ENCODE measurements around the gene UBXN2A. TPM values are rescaled to one million over a fixed set of nuclear protein-coding genes. Genes with fewer than 3 reads are reported as not detected.

Gene UBXN2A
- total RNA-seq, 6 experiments from 2014 or later = 4.6 to 7.9 (median 6.2) TPM

DNA sequence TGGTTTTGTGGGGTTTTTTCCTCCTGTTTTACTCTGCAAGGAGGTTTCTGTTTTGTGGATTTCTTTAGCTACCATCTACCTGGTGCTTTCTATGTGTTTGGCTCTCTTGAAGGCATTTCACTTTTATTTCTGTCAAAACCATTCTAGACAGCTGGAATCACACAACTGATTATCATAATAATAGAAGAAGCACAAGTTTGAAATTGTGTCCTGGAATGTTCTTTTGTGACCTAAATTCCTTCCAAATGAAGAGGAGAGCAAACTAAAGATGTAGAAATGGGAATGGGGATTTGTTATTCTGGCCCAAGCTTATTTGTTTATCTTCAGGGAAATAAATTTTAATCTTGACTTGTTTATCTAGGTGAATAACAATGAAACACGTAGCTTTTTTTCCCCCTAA lies 52.7 kb downstream of the UBXN2A start:
- Histone ChIP-seq H3K4me1 (no peaks in the 10 kb centered on the region), H3K27ac (no peak overlapping the region), H3K27me3 (no peaks in the 10 kb centered on the region), H3K36me3 (no peaks in the 10 kb centered on the region), H3K9me3 (no peaks in the 10 kb centered on the region), H3K4me3 (no peak overlapping the region)
- 50% methylated on average over 1 of the region's 1 CpG for WGBS (ENCODE audit: insufficient coverage, low coverage, low lambda C conversion rate, missing lambda C conversion rate)
- DNase-seq (no peak), ATAC-seq (no peak)
- TF ChIP-seq, protein P1, sequence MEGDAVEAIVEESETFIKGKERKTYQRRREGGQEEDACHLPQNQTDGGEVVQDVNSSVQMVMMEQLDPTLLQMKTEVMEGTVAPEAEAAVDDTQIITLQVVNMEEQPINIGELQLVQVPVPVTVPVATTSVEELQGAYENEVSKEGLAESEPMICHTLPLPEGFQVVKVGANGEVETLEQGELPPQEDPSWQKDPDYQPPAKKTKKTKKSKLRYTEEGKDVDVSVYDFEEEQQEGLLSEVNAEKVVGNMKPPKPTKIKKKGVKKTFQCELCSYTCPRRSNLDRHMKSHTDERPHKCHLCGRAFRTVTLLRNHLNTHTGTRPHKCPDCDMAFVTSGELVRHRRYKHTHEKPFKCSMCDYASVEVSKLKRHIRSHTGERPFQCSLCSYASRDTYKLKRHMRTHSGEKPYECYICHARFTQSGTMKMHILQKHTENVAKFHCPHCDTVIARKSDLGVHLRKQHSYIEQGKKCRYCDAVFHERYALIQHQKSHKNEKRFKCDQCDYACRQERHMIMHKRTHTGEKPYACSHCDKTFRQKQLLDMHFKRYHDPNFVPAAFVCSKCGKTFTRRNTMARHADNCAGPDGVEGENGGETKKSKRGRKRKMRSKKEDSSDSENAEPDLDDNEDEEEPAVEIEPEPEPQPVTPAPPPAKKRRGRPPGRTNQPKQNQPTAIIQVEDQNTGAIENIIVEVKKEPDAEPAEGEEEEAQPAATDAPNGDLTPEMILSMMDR (IDR thresholded peaks at IDR 0.05) = no peak
- TF ChIP-seq POLR2A (IDR thresholded peaks at IDR 0.05) = no peak
- intact Hi-C loops (cut with DNase I) = no loop called here

- whole genome bisulfite sequencing (ENCODE audit: insufficient coverage, low coverage, low lambda C conversion rate, missing lambda C conversion rate) = 97% methylated on average over 8 of the region's 8 CpGs
- no peak for ATAC-seq
- Histone ChIP-seq H3K4me3 (no peak overlapping the region), H3K4me1 (no peaks in the 10 kb centered on the region), H3K9me3 (no peaks in the 10 kb centered on the region), H3K36me3 (no peaks in the 10 kb centered on the region), H3K27me3 (no peaks in the 10 kb centered on the region), H3K27ac (no peak overlapping the region)
- no peak for DNase-seq
- intact Hi-C loops (cut with DNase I) = no loop called here
- TF ChIP-seq, protein P1 (IDR thresholded peaks at IDR 0.05) = no peak
- no peak for TF ChIP-seq POLR2A (IDR thresholded peaks at IDR 0.05)
Observed at GRCh38 chr2:23993736-23994269, 53.5 kb downstream of the UBXN2A start.

GRCh38 chr2:23994567-23994966 lies 54.3 kb downstream of the UBXN2A start:
- H3K36me3 ChIP-seq = peaks cover 0 to 3% (median 0%) of the 10 kb centered on the region in 4 donors
- DNase-seq = no peak
- no peaks in the 10 kb centered on the region for H3K27me3 ChIP-seq
- no peaks in the 10 kb centered on the region for H3K4me1 ChIP-seq
- no peak overlapping the region for H3K27ac ChIP-seq
- no peak for TF ChIP-seq POLR2A (IDR thresholded peaks at IDR 0.05)
- TF ChIP-seq, protein P1 (IDR thresholded peaks at IDR 0.05) = no peak
- intact Hi-C loops (cut with DNase I) = no loop called here
- no peak for ATAC-seq
- 67% methylated on average over 1 of the region's 1 CpG for WGBS (ENCODE audit: insufficient coverage, low coverage, low lambda C conversion rate, missing lambda C conversion rate)
- H3K4me3 ChIP-seq = no peak overlapping the region
- H3K9me3 ChIP-seq = no peaks in the 10 kb centered on the region

GRCh38 chr2:24007693-24008092 lies 67.4 kb downstream of the UBXN2A start:
- no peak for TF ChIP-seq POLR2A (IDR thresholded peaks at IDR 0.05)
- no peak overlapping the region for H3K4me3 ChIP-seq
- ATAC-seq (no peak), DNase-seq (no peak)
- H3K9me3 ChIP-seq = no peaks in the 10 kb centered on the region
- no peaks in the 10 kb centered on the region for H3K36me3 ChIP-seq
- H3K4me1 ChIP-seq = peaks cover 0 to 11% (median 0%) of the 10 kb centered on the region in 4 donors
- H3K27me3 ChIP-seq = no peaks in the 10 kb centered on the region
- H3K27ac ChIP-seq = no peak overlapping the region
- intact Hi-C loops (cut with DNase I) = no loop called here

GRCh38 chr2:24008672-24009366 lies 68.6 kb downstream of the UBXN2A start:
- no peak for DNase-seq
- Histone ChIP-seq H3K36me3 (no peaks in the 10 kb centered on the region), H3K27ac (no peak overlapping the region), H3K4me3 (no peak overlapping the region), H3K27me3 (no peaks in the 10 kb centered on the region), H3K4me1 (peaks cover 0 to 11% (median 0%) of the 10 kb centered on the region in 4 donors), H3K9me3 (no peaks in the 10 kb centered on the region)
- 72% methylated on average over 13 of the region's 13 CpGs for WGBS (ENCODE audit: insufficient coverage, low coverage, low lambda C conversion rate, missing lambda C conversion rate)
- peak in 1 of 4 donors; percentile 17 for ATAC-seq
- intact Hi-C loops (cut with DNase I) = no loop called here
- no peak for TF ChIP-seq POLR2A (IDR thresholded peaks at IDR 0.05)
- TF ChIP-seq, protein P1 (IDR thresholded peaks at IDR 0.05) = no peak

Measured in right lobe of liver (tissue), 6 donors.